ENCODE results near the gene NES. TPM values are rescaled to one million over a fixed set of nuclear protein-coding genes. Genes with fewer than 3 reads are reported as not detected.
A peak's percentile ranks its signal among the peaks of the same experiment; 100 is the strongest.

The NES gene
- total and polyA plus RNA-seq, 12 donors = 46.8 to 389 (median 177) TPM

DNA sequence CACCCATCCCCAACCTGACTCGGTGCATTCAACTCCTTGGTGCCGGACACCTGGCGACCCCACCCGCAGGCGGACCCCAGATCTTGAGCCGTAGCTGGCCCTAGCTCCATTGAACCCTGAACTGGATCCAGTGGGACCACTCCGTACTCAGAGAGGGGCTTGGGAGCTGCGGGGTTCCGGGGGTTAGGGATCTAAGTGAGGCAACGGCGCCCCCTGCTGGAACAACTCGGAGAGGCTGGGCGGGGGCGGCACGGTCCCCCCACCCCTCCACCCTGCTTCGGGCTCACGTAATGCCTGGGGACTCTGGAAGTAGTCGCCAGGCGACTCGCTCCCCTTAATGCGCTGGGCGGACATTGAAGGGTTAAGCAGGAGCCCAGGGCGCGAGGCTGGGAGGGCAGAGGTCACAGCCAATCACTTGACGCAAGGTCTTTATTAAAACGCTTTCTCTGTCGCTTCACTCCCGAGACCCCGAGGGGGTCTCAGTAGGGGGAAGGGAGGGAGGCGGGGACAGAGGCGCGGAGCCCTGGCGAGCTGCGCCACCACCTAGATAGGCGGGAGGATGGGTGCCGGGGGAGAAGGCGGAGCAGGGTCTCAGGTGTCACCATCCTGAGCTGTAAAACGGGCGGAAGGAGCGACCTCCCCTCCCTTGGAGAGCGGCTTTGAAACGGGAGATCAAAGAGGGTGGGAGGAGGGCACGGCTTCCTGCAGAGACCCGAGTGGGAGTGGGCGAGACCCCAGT lies 28.9 kb upstream of the NES start:
- H3K36me3 ChIP-seq = no peaks in the 10 kb centered on the region
- peaks cover 5 to 62% (median 41%) of the 10 kb centered on the region in 7 donors for H3K27me3 ChIP-seq
- peak overlapping the region; percentile 13 to 82 (median 70) for H3K27ac ChIP-seq
- peaks cover 17 to 65% (median 40%) of the 10 kb centered on the region in 9 donors for H3K4me1 ChIP-seq
- intact Hi-C loops (cut with DNase I) = no loop called here
- DNase-seq (peak; percentile 57 to 58), ATAC-seq (peak in 7 of 8 donors; percentile 53 to 83 (median 68))
- peak overlapping the region; percentile 20 to 53 (median 48) for H3K4me3 ChIP-seq
- TF ChIP-seq, protein P1, sequence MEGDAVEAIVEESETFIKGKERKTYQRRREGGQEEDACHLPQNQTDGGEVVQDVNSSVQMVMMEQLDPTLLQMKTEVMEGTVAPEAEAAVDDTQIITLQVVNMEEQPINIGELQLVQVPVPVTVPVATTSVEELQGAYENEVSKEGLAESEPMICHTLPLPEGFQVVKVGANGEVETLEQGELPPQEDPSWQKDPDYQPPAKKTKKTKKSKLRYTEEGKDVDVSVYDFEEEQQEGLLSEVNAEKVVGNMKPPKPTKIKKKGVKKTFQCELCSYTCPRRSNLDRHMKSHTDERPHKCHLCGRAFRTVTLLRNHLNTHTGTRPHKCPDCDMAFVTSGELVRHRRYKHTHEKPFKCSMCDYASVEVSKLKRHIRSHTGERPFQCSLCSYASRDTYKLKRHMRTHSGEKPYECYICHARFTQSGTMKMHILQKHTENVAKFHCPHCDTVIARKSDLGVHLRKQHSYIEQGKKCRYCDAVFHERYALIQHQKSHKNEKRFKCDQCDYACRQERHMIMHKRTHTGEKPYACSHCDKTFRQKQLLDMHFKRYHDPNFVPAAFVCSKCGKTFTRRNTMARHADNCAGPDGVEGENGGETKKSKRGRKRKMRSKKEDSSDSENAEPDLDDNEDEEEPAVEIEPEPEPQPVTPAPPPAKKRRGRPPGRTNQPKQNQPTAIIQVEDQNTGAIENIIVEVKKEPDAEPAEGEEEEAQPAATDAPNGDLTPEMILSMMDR (IDR thresholded peaks at IDR 0.05) = peak; percentile 62 to 89 (median 82)
- 1 to 2% methylated on average over 45 of the region's 45 CpGs for WGBS, 2 donors
- no peaks in the 10 kb centered on the region for H3K9me3 ChIP-seq

- no peak for DNase-seq
- peak in 5 of 8 donors; percentile 2 to 21 (median 18) for ATAC-seq
- Histone ChIP-seq H3K27me3 (peaks cover 5 to 68% (median 48%) of the 10 kb centered on the region in 7 donors), H3K4me3 (peak within 1 kb of the TSS; percentile 20 to 53 (median 48)), H3K36me3 (no peaks in the 10 kb centered on the region), H3K27ac (peak within 1 kb of the TSS; percentile 13 to 82 (median 70)), H3K4me1 (peaks cover 17 to 63% (median 40%) of the 10 kb centered on the region in 9 donors), H3K9me3 (no peaks in the 10 kb centered on the region)
- 0 to 1% methylated on average over 41 to 42 of the region's 42 CpGs for WGBS, 2 donors
- intact Hi-C loops (cut with DNase I) = no loop called here
- TF ChIP-seq, protein P1 (IDR thresholded peaks at IDR 0.05) = no peak
Measured at GRCh38 chr1:156705321-156705917, 28.2 kb upstream of the NES start, which contains the start of gene CRABP2. CRABP2 (minus strand) TSS chr1:156705583; CDS start chr1:156705446, 137 bp downstream.

- Histone ChIP-seq H3K9me3 (no peaks in the 10 kb centered on the region), H3K4me1 (peaks cover 17 to 58% (median 36%) of the 10 kb centered on the region in 9 donors), H3K27me3 (peaks cover 5 to 70% (median 53%) of the 10 kb centered on the region in 7 donors), H3K4me3 (peak overlapping the region in 9 of 10 donors; percentile 31 to 53 (median 48)), H3K36me3 (peaks cover 0 to 3% (median 0%) of the 10 kb centered on the region in 9 donors), H3K27ac (no peak overlapping the region)
- DNase-seq = peak in 1 of 2 donors; percentile 33
- TF ChIP-seq, protein P1 (IDR thresholded peaks at IDR 0.05) = no peak
- intact Hi-C loops (cut with DNase I) = no loop called here
- 4 to 6% methylated on average over 26 to 29 of the region's 29 CpGs for WGBS, 2 donors
- ATAC-seq = peak in 1 of 8 donors; percentile 30
Measured at GRCh38 chr1:156704930-156705320, 27.7 kb upstream of the NES start.

GRCh38 chr1:156704166-156704711 lies 27.0 kb upstream of the NES start:
- Histone ChIP-seq H3K4me3 (peak overlapping the region in 3 of 10 donors; percentile 47 to 53 (median 48)), H3K27ac (no peak overlapping the region), H3K27me3 (peaks cover 5 to 70% (median 55%) of the 10 kb centered on the region in 7 donors), H3K36me3 (peaks cover 0 to 3% (median 0%) of the 10 kb centered on the region in 9 donors), H3K9me3 (no peaks in the 10 kb centered on the region), H3K4me1 (peaks cover 17 to 52% (median 29%) of the 10 kb centered on the region in 9 donors)
- intact Hi-C loops (cut with DNase I) = no loop called here
- TF ChIP-seq, protein P1 (IDR thresholded peaks at IDR 0.05) = no peak
- DNase-seq (no peak), ATAC-seq (no peak)
- 63 to 65% methylated on average over 10 of the region's 10 CpGs for WGBS, 2 donors

All from heart right ventricle (tissue), 16 donors.